DND-41 (cell line): ENCODE data around the gene IQSEC1.

Experiments
- ATAC-seq: fragments of 200-7000 bp; cut with Tn5 transposase; 3 replicates; pipeline ENCODE4 v1.9.1; 2021; ENCODE audit warnings: low read depth; ENCODE audit not compliant: insufficient read depth
- DNase-seq: peaks from one replicate; pipeline ENCODE4 v3.0.0-alpha.2; 2020
- H2AFZ ChIP-seq: 2 replicates; pipeline ENCODE4 v1.6.0; 2012; ENCODE audit warnings: low read depth, low read length
- H3K27ac ChIP-seq: 2 replicates; pipeline ENCODE4 v1.5.1; 2012; ENCODE audit warnings: low read length, inconsistent platforms
- H3K27me3 ChIP-seq: fragments of 200-600 bp; sonication (generic); 2 replicates; pipeline ENCODE4 v1.6.0; 2012; ENCODE audit warnings: low read length, mild to moderate bottlenecking, inconsistent platforms; ENCODE audit not compliant: insufficient read depth, poor library complexity
- H3K36me3 ChIP-seq: 2 replicates; pipeline ENCODE4 v1.5.1; 2012; ENCODE audit warnings: low read length, inconsistent platforms; ENCODE audit not compliant: insufficient read depth
- H3K4me1 ChIP-seq: 2 replicates; pipeline ENCODE4 v1.5.1; 2012; ENCODE audit warnings: mild to moderate bottlenecking, low read length; ENCODE audit not compliant: insufficient read depth
- H3K4me2 ChIP-seq: 2 replicates; pipeline ENCODE4 v1.6.0; 2012; ENCODE audit warnings: mild to moderate bottlenecking, moderate library complexity, low read length, inconsistent platforms; ENCODE audit not compliant: insufficient read depth
- H3K4me3 ChIP-seq, 2 experiments: fragments of 200-600 bp in 1 of 2; shearing (Covaris generic) in 1 of 2; 2 replicates each; pipeline ENCODE4 v1.5.1; 2012 to 2016; ENCODE audit warnings: inconsistent platforms in 2 of 2, low read length in 2 of 2, mild to moderate bottlenecking in 2 of 2, low read depth in 1 of 2, moderate library complexity in 1 of 2
- H3K79me2 ChIP-seq: 2 replicates; pipeline ENCODE4 v1.6.0; 2012; ENCODE audit warnings: low read length, inconsistent platforms; ENCODE audit not compliant: insufficient read depth
- H3K9ac ChIP-seq: 2 replicates; pipeline ENCODE4 v1.6.0; 2012; ENCODE audit warnings: low read depth, mild to moderate bottlenecking, inconsistent platforms, low read length, moderate library complexity
- H3K9me3 ChIP-seq: 2 replicates; pipeline ENCODE4 v1.5.1; 2012; ENCODE audit warnings: low read length, moderate library complexity, mild to moderate bottlenecking, inconsistent platforms; ENCODE audit not compliant: insufficient read depth, severe bottlenecking
- H4K20me1 ChIP-seq: 2 replicates; pipeline ENCODE4 v1.6.0; 2012; ENCODE audit warnings: low read length; ENCODE audit not compliant: insufficient read depth
- CTCF ChIP-seq: IDR thresholded peaks from 2 replicates; pipeline ENCODE4 v1.5.1; 2012; ENCODE audit warnings: borderline replicate concordance, low read length, moderate library complexity, mild to moderate bottlenecking; ENCODE audit not compliant: poor library complexity, severe bottlenecking; ENCODE audit errors: extremely low read depth
- EZH2 ChIP-seq: IDR thresholded peaks from 3 replicates; pipeline ENCODE4 v1.6.1; 2012; ENCODE audit warnings: borderline replicate concordance, low read depth, mild to moderate bottlenecking, moderate library complexity, low read length, inconsistent platforms; ENCODE audit not compliant: severe bottlenecking

The IQSEC1 gene

GRCh38 chr3:13042715-13043271 is 30.4 kb downstream of the IQSEC1 start:
- H2AFZ ChIP-seq: no peak overlapping the region
- no peak for ATAC-seq
- no peak overlapping the region for H3K4me2 ChIP-seq
- TF ChIP-seq CTCF: no peak
- no peak for TF ChIP-seq EZH2
- H3K36me3 ChIP-seq: no peaks in the 10 kb centered on the region
- H4K20me1 ChIP-seq: no peaks in the 10 kb centered on the region
- H3K4me3 ChIP-seq: no peak overlapping the region
- no peaks in the 10 kb centered on the region for H3K79me2 ChIP-seq
- peak; percentile 56 for DNase-seq
- no peak overlapping the region; the same call in 1 of the 2 replicates for H3K27ac ChIP-seq
- peaks cover 73% of the 10 kb centered on the region for H3K4me1 ChIP-seq
- H3K9ac ChIP-seq: no peak overlapping the region
- no peaks in the 10 kb centered on the region for H3K9me3 ChIP-seq
- no peaks in the 10 kb centered on the region for H3K27me3 ChIP-seq

GRCh38 chr3:13042127-13042701 is 31.0 kb downstream of the IQSEC1 start:
- TF ChIP-seq CTCF: no peak
- no peak for TF ChIP-seq EZH2
- Histone ChIP-seq H3K4me3 (no peak overlapping the region), H4K20me1 (no peaks in the 10 kb centered on the region), H3K4me2 (no peak overlapping the region), H3K79me2 (no peaks in the 10 kb centered on the region), H2AFZ (no peak overlapping the region), H3K27ac (no peak overlapping the region), H3K9me3 (no peaks in the 10 kb centered on the region), H3K4me1 (peaks cover 68% of the 10 kb centered on the region), H3K9ac (no peak overlapping the region), H3K36me3 (no peaks in the 10 kb centered on the region), H3K27me3 (no peaks in the 10 kb centered on the region)
- DNase-seq (no peak), ATAC-seq (no peak)

- H3K27ac ChIP-seq: no peak overlapping the region
- H3K4me1 ChIP-seq: peaks cover 58% of the 10 kb centered on the region
- TF ChIP-seq CTCF: no peak
- TF ChIP-seq EZH2: no peak
- no peak overlapping the region for H3K4me3 ChIP-seq
- ATAC-seq (no peak), DNase-seq (no peak)
- no peaks in the 10 kb centered on the region for H4K20me1 ChIP-seq
- no peaks in the 10 kb centered on the region for H3K9me3 ChIP-seq
- H2AFZ ChIP-seq: no peak overlapping the region
- H3K27me3 ChIP-seq: no peaks in the 10 kb centered on the region
- H3K4me2 ChIP-seq: no peak overlapping the region
- H3K79me2 ChIP-seq: no peaks in the 10 kb centered on the region
- H3K9ac ChIP-seq: no peak overlapping the region
- H3K36me3 ChIP-seq: no peaks in the 10 kb centered on the region
Measured at GRCh38 chr3:13041113-13041776, 32.0 kb downstream of the IQSEC1 start.
